Activated naive CD8-positive, alpha-beta T cell treated with anti-CD3 and anti-CD28 coated beads, Interleukin-2, amount 10 ng/mL, durations not matched to agents 7 days and 5 days (primary cell): ENCODE data around the gene POU2F3. TPM values are rescaled to one million over a fixed set of nuclear protein-coding genes. Genes with fewer than 3 reads are reported as not detected.

Experiments
- ATAC-seq: fragments of 150-1000 bp; cut with Tn5 transposase; one replicate; pipeline ENCODE4 v1.10.0; 2021; ENCODE audit warnings: low read depth, moderate library complexity
- POLR2A ChIA-PET: fragments of 350-600 bp; sonication (Branson Sonifier 250); formaldehyde crosslinking; loops from one replicate; lab custom pipeline; 2021; ENCODE audit warnings: antibody characterized with exemption; lab: Charles Lee
- DNase-seq: peaks from one replicate; pipeline ENCODE4 v3.0.0; 2021
- H3K27ac Mint-ChIP-seq: one replicate; pipeline ENCODE4 v1.8.0; 2022; ENCODE audit warnings: mild to moderate bottlenecking, mixed read lengths
- H3K27me3 Mint-ChIP-seq: one replicate; pipeline ENCODE4 v1.8.0; 2022; ENCODE audit warnings: mild to moderate bottlenecking, moderate library complexity, mixed read lengths
- H3K36me3 Mint-ChIP-seq: one replicate; pipeline ENCODE4 v1.8.0; 2021; ENCODE audit warnings: mild to moderate bottlenecking, mixed read lengths
- H3K4me1 Mint-ChIP-seq: one replicate; pipeline ENCODE4 v1.8.0; 2021; ENCODE audit warnings: mixed read lengths
- H3K4me3 Mint-ChIP-seq: one replicate; pipeline ENCODE4 v1.8.0; 2022; ENCODE audit warnings: mild to moderate bottlenecking, moderate library complexity, mixed read lengths
- H3K9me3 Mint-ChIP-seq: one replicate; pipeline ENCODE4 v1.8.0; 2021; ENCODE audit warnings: mixed read lengths
- total RNA-seq, 2 experiments: library from RNA; stranded (reverse); gene quantifications; one replicate each; pipeline ENCODE4 v1.2.3, GENCODE V29; 2021

POU2F3 gene
- total RNA-seq, 2 experiments from 2014 or later = not detected

- POLR2A ChIA-PET = interaction anchor here (0.6 kb wide), 1 partner anchor 65 kb away, joined by 3 read pairs; no protein-coding TSS in a partner anchor
- DNase-seq = no peak
- Mint-ChIP-seq H3K36me3 (no peaks in the 10 kb centered on the region), H3K4me1 (peaks cover 8% of the 10 kb centered on the region), H3K9me3 (no peaks in the 10 kb centered on the region), H3K27me3 (peaks cover 85% of the 10 kb centered on the region), H3K4me3 (no peak overlapping the region), H3K27ac (no peak overlapping the region)
- ATAC-seq = no peak
Observed at GRCh38 chr11:120256178-120256577, 16.2 kb downstream of the POU2F3 start.

GRCh38 chr11:120256779-120257178 is 16.8 kb downstream of the POU2F3 start:
- Mint-ChIP-seq H3K4me1 (peaks cover 8% of the 10 kb centered on the region), H3K4me3 (no peak overlapping the region), H3K27me3 (peaks cover 85% of the 10 kb centered on the region), H3K36me3 (no peaks in the 10 kb centered on the region), H3K9me3 (no peaks in the 10 kb centered on the region), H3K27ac (no peak overlapping the region)
- no peak for DNase-seq
- ATAC-seq = no peak
- POLR2A ChIA-PET = no interaction called here

GRCh38 chr11:120257346-120257745 is 17.4 kb downstream of the POU2F3 start:
- no peak overlapping the region for H3K27ac Mint-ChIP-seq
- H3K9me3 Mint-ChIP-seq = no peaks in the 10 kb centered on the region
- H3K4me3 Mint-ChIP-seq = no peak overlapping the region
- POLR2A ChIA-PET = interaction anchor here (1.4 kb wide), 1 partner anchor 8 kb away, joined by 5 read pairs; no protein-coding TSS in a partner anchor
- H3K4me1 Mint-ChIP-seq = peaks cover 8% of the 10 kb centered on the region
- peaks cover 83% of the 10 kb centered on the region for H3K27me3 Mint-ChIP-seq
- DNase-seq (no peak), ATAC-seq (no peak)
- no peaks in the 10 kb centered on the region for H3K36me3 Mint-ChIP-seq

- H3K4me3 Mint-ChIP-seq = no peak overlapping the region
- H3K4me1 Mint-ChIP-seq = peaks cover 8% of the 10 kb centered on the region
- no peaks in the 10 kb centered on the region for H3K36me3 Mint-ChIP-seq
- H3K27me3 Mint-ChIP-seq = peaks cover 80% of the 10 kb centered on the region
- H3K27ac Mint-ChIP-seq = no peak overlapping the region
- DNase-seq = no peak
- H3K9me3 Mint-ChIP-seq = no peaks in the 10 kb centered on the region
- POLR2A ChIA-PET = interaction anchor here (0.8 to 1.4 kb wide), 2 partner anchors 8 to 10 kb away, joined by 4 to 5 read pairs; no protein-coding TSS in a partner anchor
- no peak for ATAC-seq
Observed at GRCh38 chr11:120258661-120259060, 18.7 kb downstream of the POU2F3 start.

GRCh38 chr11:120259241-120259640 is 19.3 kb downstream of the POU2F3 start:
- no peak overlapping the region for H3K27ac Mint-ChIP-seq
- no peak for ATAC-seq
- no peaks in the 10 kb centered on the region for H3K36me3 Mint-ChIP-seq
- peaks cover 80% of the 10 kb centered on the region for H3K27me3 Mint-ChIP-seq
- POLR2A ChIA-PET = interaction anchor here (0.8 kb wide), 1 partner anchor 9 kb away, joined by 4 read pairs; no protein-coding TSS in a partner anchor
- DNase-seq = no peak
- H3K4me1 Mint-ChIP-seq = peaks cover 7% of the 10 kb centered on the region
- no peak overlapping the region for H3K4me3 Mint-ChIP-seq
- no peaks in the 10 kb centered on the region for H3K9me3 Mint-ChIP-seq

- POLR2A ChIA-PET = no interaction called here
- ATAC-seq = no peak
Observed at GRCh38 chr11:120259988-120260565, 20.1 kb downstream of the POU2F3 start.

GRCh38 chr11:120260616-120261015 is 20.7 kb downstream of the POU2F3 start:
- no peaks in the 10 kb centered on the region for H3K36me3 Mint-ChIP-seq
- ATAC-seq = no peak
- no peak overlapping the region for H3K4me3 Mint-ChIP-seq
- DNase-seq = no peak
- H3K9me3 Mint-ChIP-seq = no peaks in the 10 kb centered on the region
- POLR2A ChIA-PET = no interaction called here
- H3K4me1 Mint-ChIP-seq = no peaks in the 10 kb centered on the region
- H3K27me3 Mint-ChIP-seq = peaks cover 78% of the 10 kb centered on the region
- no peak overlapping the region for H3K27ac Mint-ChIP-seq

More at GRCh38 chr11:120259988-120260565, 20.1 kb downstream of the POU2F3 start:
- Mint-ChIP-seq H3K36me3 (no peaks in the 10 kb centered on the region), H3K9me3 (no peaks in the 10 kb centered on the region), H3K4me1 (peaks cover 3% of the 10 kb centered on the region), H3K27me3 (peaks cover 79% of the 10 kb centered on the region), H3K4me3 (no peak overlapping the region), H3K27ac (no peak overlapping the region)
- no peak for DNase-seq

- Mint-ChIP-seq H3K36me3 (no peaks in the 10 kb centered on the region), H3K27me3 (peaks cover 78% of the 10 kb centered on the region), H3K4me3 (no peak overlapping the region)
Observed at GRCh38 chr11:120261321-120261720, 21.4 kb downstream of the POU2F3 start.

GRCh38 chr11:120261931-120262330 is 22.0 kb downstream of the POU2F3 start:
- ATAC-seq = no peak
- Mint-ChIP-seq H3K4me1 (no peaks in the 10 kb centered on the region), H3K4me3 (no peak overlapping the region), H3K27ac (no peak overlapping the region), H3K36me3 (no peaks in the 10 kb centered on the region), H3K9me3 (no peaks in the 10 kb centered on the region), H3K27me3 (peaks cover 77% of the 10 kb centered on the region)
- no peak for DNase-seq
- POLR2A ChIA-PET = no interaction called here

More at GRCh38 chr11:120261321-120261720, 21.4 kb downstream of the POU2F3 start:
- ATAC-seq = no peak
- DNase-seq = no peak
- Mint-ChIP-seq H3K27ac (no peak overlapping the region), H3K4me1 (no peaks in the 10 kb centered on the region), H3K9me3 (no peaks in the 10 kb centered on the region)
- POLR2A ChIA-PET = no interaction called here

GRCh38 chr11:120267319-120267718 is 27.4 kb downstream of the POU2F3 start:
- no peaks in the 10 kb centered on the region for H3K4me1 Mint-ChIP-seq
- POLR2A ChIA-PET = no interaction called here
- H3K4me3 Mint-ChIP-seq = no peak overlapping the region
- H3K27me3 Mint-ChIP-seq = peaks cover 62% of the 10 kb centered on the region
- ATAC-seq (no peak), DNase-seq (no peak)
- H3K9me3 Mint-ChIP-seq = no peaks in the 10 kb centered on the region
- H3K27ac Mint-ChIP-seq = no peak overlapping the region
- H3K36me3 Mint-ChIP-seq = no peaks in the 10 kb centered on the region

GRCh38 chr11:120268686-120269085 is 28.7 kb downstream of the POU2F3 start:
- DNase-seq (no peak), ATAC-seq (no peak)
- Mint-ChIP-seq H3K9me3 (no peaks in the 10 kb centered on the region), H3K4me1 (no peaks in the 10 kb centered on the region), H3K36me3 (no peaks in the 10 kb centered on the region), H3K27ac (no peak overlapping the region), H3K27me3 (peaks cover 53% of the 10 kb centered on the region), H3K4me3 (no peak overlapping the region)
- POLR2A ChIA-PET = no interaction called here

- POLR2A ChIA-PET = no interaction called here
- Mint-ChIP-seq H3K4me1 (no peaks in the 10 kb centered on the region), H3K9me3 (no peaks in the 10 kb centered on the region), H3K36me3 (no peaks in the 10 kb centered on the region), H3K27me3 (peaks cover 50% of the 10 kb centered on the region), H3K27ac (no peak overlapping the region), H3K4me3 (no peak overlapping the region)
- DNase-seq (no peak), ATAC-seq (no peak)
Observed at GRCh38 chr11:120270386-120270785, 30.4 kb downstream of the POU2F3 start.

- DNase-seq (no peak), ATAC-seq (no peak)
- H3K4me1 Mint-ChIP-seq = no peaks in the 10 kb centered on the region
- POLR2A ChIA-PET = no interaction called here
- no peaks in the 10 kb centered on the region for H3K9me3 Mint-ChIP-seq
- no peaks in the 10 kb centered on the region for H3K36me3 Mint-ChIP-seq
- H3K4me3 Mint-ChIP-seq = no peak overlapping the region
- no peak overlapping the region for H3K27ac Mint-ChIP-seq
- peaks cover 37% of the 10 kb centered on the region for H3K27me3 Mint-ChIP-seq
Observed at GRCh38 chr11:120271672-120272071, 31.7 kb downstream of the POU2F3 start.

- Mint-ChIP-seq H3K36me3 (no peaks in the 10 kb centered on the region), H3K9me3 (no peaks in the 10 kb centered on the region), H3K4me3 (no peak overlapping the region), H3K27me3 (peaks cover 35% of the 10 kb centered on the region), H3K4me1 (no peaks in the 10 kb centered on the region), H3K27ac (no peak overlapping the region)
- DNase-seq = no peak
- POLR2A ChIA-PET = no interaction called here
- no peak for ATAC-seq
Observed at GRCh38 chr11:120272303-120272702, 32.4 kb downstream of the POU2F3 start.
